Esophagus muscularis mucosa (tissue), 4 donors: ENCODE measurements around the gene QARS1. TPM values are rescaled to one million over a fixed set of nuclear protein-coding genes. Genes with fewer than 3 reads are reported as not detected.

ENCODE experiments used
- DNase-seq: peaks from one replicate; pipeline ENCODE4 v3.0.0-alpha.2; 2017; ENCODE audit errors: extremely low spot score
- H3K27ac ChIP-seq, 4 donors: fragments of 200-600 bp; sonication (generic); replicated peaks in 1 of 4; 1 replicate in 3 of 4; 2 replicates in 1 of 4; pipeline ENCODE4 v1.5.1; 2016 to 2019; ENCODE audit warnings: mild to moderate bottlenecking in 1 of 4
- H3K27me3 ChIP-seq, 4 donors: fragments of 200-600 bp; sonication (generic); one replicate each; pipeline versions ENCODE4 v1.5.1 to v1.6.0; 2016 to 2019
- H3K36me3 ChIP-seq, 4 donors: fragments of 200-600 bp; sonication (generic); one replicate each; pipeline ENCODE4 v1.5.1; 2016 to 2019
- H3K4me1 ChIP-seq, 4 donors: fragments of 200-600 bp; sonication (generic); one replicate each; pipeline ENCODE4 v1.5.1; 2016 to 2019
- H3K4me3 ChIP-seq, 4 donors: fragments of 200-600 bp; sonication (generic); 1 replicate in 2 of 4; 2 replicates in 2 of 4; pipeline ENCODE4 v1.5.1; 2016 to 2019; ENCODE audit warnings: mild to moderate bottlenecking in 4 of 4, moderate library complexity in 1 of 4
- H3K9me3 ChIP-seq, 4 donors: fragments of 200-600 bp; sonication (generic); 1 replicate in 3 of 4; 2 replicates in 1 of 4; pipeline ENCODE4 v1.5.1; 2016 to 2019
- EP300 ChIP-seq: sonication (generic); formaldehyde crosslinking; IDR thresholded peaks from one replicate; pipeline ENCODE4 v1.6.1; 2017; ENCODE audit warnings: antibody characterized with exemption
- POLR2A ChIP-seq: fragments of 450-650 bp; IDR thresholded peaks from one replicate; pipeline ENCODE4 v1.6.1; 2017; ENCODE audit warnings: antibody characterized with exemption, moderate library complexity, mild to moderate bottlenecking, low read depth
- POLR2AphosphoS5 ChIP-seq, 2 donors: sonication (generic); formaldehyde crosslinking; IDR thresholded peaks; one replicate each; pipeline ENCODE4 v1.6.1; 2017; ENCODE audit warnings: antibody characterized with exemption in 2 of 2
- WGBS: methylation state at CpG from one replicate; pipeline ENCODE4 v1.1.5; 2018; 5-methylcytosine and 5-hydroxymethylcytosine counted together
- intact Hi-C: fragments of 100-400 bp; cut with DNase I; formaldehyde crosslinking; loops from one replicate; pipeline ENCODE4 v1.15.1; 2023
- total RNA-seq, 4 donors: library from RNA; depleted of rRNA; stranded (reverse); fragments of >200 nt; gene quantifications; one replicate each; pipeline versions ENCODE4 v1.1.0 to v1.2.1, GENCODE V29; 2016
- TF ChIP-seq, protein P1 (sequence below), 3 experiments: fragments of 200-600 bp in 2 of 3; fragments of 450-650 bp in 1 of 3; sonication (generic) in 2 of 3; IDR thresholded peaks; one replicate each; pipeline ENCODE4 v1.5.1; 2017 to 2019; ENCODE audit warnings: antibody characterized with exemption in 3 of 3, mild to moderate bottlenecking in 2 of 3, moderate library complexity in 1 of 3

The QARS1 gene
- total RNA-seq, 4 donors from 2014 or later: 151 to 229 (median 197) TPM

DNA sequence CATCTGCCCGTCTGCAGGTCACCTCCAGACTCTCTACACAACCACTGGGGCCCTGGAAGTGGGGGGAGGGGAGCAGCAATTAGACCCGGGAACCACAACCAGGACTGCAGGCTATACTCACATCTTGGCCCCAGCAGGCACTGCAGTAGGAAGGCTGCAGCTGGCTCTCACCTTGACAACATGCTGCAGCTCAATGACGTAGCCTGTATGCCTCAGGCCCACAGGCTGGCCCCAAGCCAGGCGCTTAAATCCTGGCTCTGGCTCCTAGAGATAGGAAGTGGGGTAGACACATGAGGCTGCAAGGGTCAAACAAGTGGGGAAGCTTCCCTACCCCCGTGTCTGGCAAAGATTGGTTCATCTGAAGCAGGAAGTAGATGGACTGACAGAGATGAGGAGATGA, 6.1 kb downstream of the QARS1 start:
- no peak overlapping the region for H3K4me3 ChIP-seq
- intact Hi-C loops: loop anchor here (5.0 to 10.0 kb wide), 2 partner anchors 34 to 94 kb away; partner anchors contain the start of genes LAMB2 and WDR6
- TF ChIP-seq, protein P1, sequence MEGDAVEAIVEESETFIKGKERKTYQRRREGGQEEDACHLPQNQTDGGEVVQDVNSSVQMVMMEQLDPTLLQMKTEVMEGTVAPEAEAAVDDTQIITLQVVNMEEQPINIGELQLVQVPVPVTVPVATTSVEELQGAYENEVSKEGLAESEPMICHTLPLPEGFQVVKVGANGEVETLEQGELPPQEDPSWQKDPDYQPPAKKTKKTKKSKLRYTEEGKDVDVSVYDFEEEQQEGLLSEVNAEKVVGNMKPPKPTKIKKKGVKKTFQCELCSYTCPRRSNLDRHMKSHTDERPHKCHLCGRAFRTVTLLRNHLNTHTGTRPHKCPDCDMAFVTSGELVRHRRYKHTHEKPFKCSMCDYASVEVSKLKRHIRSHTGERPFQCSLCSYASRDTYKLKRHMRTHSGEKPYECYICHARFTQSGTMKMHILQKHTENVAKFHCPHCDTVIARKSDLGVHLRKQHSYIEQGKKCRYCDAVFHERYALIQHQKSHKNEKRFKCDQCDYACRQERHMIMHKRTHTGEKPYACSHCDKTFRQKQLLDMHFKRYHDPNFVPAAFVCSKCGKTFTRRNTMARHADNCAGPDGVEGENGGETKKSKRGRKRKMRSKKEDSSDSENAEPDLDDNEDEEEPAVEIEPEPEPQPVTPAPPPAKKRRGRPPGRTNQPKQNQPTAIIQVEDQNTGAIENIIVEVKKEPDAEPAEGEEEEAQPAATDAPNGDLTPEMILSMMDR (IDR thresholded peaks at IDR 0.05): no peak
- TF ChIP-seq POLR2AphosphoS5 (IDR thresholded peaks at IDR 0.05) (no peak), EP300 (no peak), POLR2A (no peak)
- 30% methylated on average over 3 of the region's 5 CpGs for WGBS
- H3K27ac ChIP-seq: no peak overlapping the region
- H3K27me3 ChIP-seq: no peaks in the 10 kb centered on the region
- peaks cover 11 to 20% (median 18%) of the 10 kb centered on the region in 4 donors for H3K4me1 ChIP-seq
- no peaks in the 10 kb centered on the region for H3K9me3 ChIP-seq
- peaks cover 49 to 74% (median 68%) of the 10 kb centered on the region in 4 donors for H3K36me3 ChIP-seq
- DNase-seq: no peak

DNA sequence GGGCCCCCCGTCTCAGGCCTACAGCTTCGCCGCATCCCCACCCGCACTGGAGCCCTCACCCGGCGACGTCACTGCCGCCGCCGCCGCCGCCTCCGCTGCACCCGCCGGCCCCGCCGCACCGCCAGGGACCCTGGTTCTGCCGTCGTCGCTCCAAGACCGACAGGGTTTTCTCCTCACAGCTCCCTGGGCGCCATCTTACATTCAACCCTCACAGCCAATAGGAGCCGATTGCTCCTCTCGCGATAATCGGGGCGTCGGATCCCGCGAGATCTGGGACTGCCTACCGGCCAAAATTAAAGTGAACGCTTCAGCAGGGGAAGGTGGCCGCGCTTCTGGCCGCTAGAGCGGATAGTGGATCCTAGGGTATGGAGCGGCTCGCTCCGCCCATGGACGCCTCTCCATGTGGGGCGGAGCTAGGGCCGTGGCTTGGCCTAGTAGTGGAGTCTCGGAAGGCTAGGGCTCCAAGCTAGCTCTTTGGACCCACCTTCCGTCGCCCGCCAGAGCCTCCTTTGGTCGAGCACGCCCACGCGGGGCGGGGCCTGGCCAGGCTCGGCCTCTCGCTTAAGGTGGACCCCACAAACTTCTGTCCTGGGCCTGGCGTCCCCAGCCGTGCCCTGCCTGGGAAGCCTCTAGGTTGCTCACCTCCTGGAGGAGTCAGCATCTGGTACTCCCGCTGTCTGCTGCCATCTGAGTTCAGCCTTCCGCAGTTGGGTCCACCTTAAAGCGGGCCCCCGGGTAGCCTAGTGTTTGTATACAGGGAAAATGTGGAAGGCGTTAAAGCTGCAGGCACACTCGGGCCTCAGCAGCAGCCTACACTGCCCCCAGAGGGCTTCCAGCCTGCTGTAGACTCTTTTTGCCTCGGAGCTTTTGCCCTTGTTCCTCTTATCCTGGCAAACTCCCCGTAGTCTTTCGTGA, 10.4 kb downstream of the QARS1 start, which contains the start of gene QRICH1:
Gene QRICH1, minus strand, starts transcription at position 219 of the 915 bp plus-strand sequence. CDS start 17,054 bp downstream, outside the sequence.
- Histone ChIP-seq H3K4me3 (peak within 1 kb of the TSS; percentile 78 to 100 (median 96)), H3K4me1 (peaks cover 44 to 52% (median 50%) of the 10 kb centered on the region in 4 donors), H3K27me3 (no peaks in the 10 kb centered on the region), H3K27ac (peak within 1 kb of the TSS; percentile 93 to 98 (median 97)), H3K9me3 (no peaks in the 10 kb centered on the region), H3K36me3 (peaks cover 17 to 38% (median 30%) of the 10 kb centered on the region in 4 donors)
- 0% methylated on average over 20 of the region's 65 CpGs for WGBS
- peak; percentile 99 for DNase-seq
- TF ChIP-seq POLR2AphosphoS5 (IDR thresholded peaks at IDR 0.05): peak; percentile 72 to 88
- TF ChIP-seq, protein P1 (IDR thresholded peaks at IDR 0.05): peak; percentile 41 to 59 (median 49)
- TF ChIP-seq POLR2A: peak; percentile 61
- TF ChIP-seq EP300: no peak
- intact Hi-C loops: loop anchor here (5.0 to 10.0 kb wide), 2 partner anchors 62 to 89 kb away; partner anchors contain the start of gene WDR6

GRCh38 chr3:49092938-49093852, 11.4 kb downstream of the QARS1 start:
- Histone ChIP-seq H3K27me3 (no peaks in the 10 kb centered on the region), H3K9me3 (no peaks in the 10 kb centered on the region), H3K36me3 (peaks cover 8 to 29% (median 21%) of the 10 kb centered on the region in 4 donors), H3K27ac (peak overlapping the region; percentile 93 to 98 (median 97)), H3K4me3 (peak overlapping the region; percentile 78 to 100 (median 96)), H3K4me1 (peaks cover 50 to 60% (median 59%) of the 10 kb centered on the region in 4 donors)
- intact Hi-C loops: loop anchor here (5.0 to 10.0 kb wide), 2 partner anchors 61 to 88 kb away; partner anchors contain the start of gene WDR6
- peak; percentile 93 for DNase-seq
- 1% methylated on average over 33 of the region's 86 CpGs for WGBS
- TF ChIP-seq EP300 (no peak), POLR2AphosphoS5 (IDR thresholded peaks at IDR 0.05) (peak; percentile 4 to 12), POLR2A (no peak)
- TF ChIP-seq, protein P1 (IDR thresholded peaks at IDR 0.05): no peak

DNA sequence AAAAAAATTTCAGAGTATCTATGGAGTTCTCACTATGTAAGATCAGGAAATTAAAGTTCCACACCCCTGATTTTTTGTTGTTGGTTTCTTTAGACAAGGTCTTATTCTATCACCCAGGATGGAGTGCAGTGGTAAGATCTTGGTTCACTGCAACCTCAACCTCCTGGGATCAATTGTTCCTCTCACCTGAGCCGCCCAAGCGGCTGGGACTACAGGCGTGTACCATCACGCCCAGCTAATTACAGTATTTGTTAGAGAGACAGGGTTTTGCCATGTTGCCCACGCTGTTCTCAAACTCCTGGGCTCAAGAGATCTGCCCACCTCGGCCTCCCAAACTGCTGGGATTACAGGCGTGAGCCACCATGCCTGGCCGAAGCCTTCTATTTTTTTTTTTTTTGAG, 23.1 kb downstream of the QARS1 start:
- 94% methylated on average over 8 of the region's 8 CpGs for WGBS
- no peak for DNase-seq
- Histone ChIP-seq H3K4me3 (no peak overlapping the region), H3K9me3 (no peaks in the 10 kb centered on the region), H3K27ac (no peak overlapping the region), H3K36me3 (peaks cover 4 to 29% (median 23%) of the 10 kb centered on the region in 4 donors), H3K4me1 (peaks cover 0 to 20% (median 17%) of the 10 kb centered on the region in 4 donors), H3K27me3 (no peaks in the 10 kb centered on the region)
- TF ChIP-seq POLR2AphosphoS5 (IDR thresholded peaks at IDR 0.05): no peak
- TF ChIP-seq POLR2A: no peak
- no peak for TF ChIP-seq EP300
- TF ChIP-seq, protein P1 (IDR thresholded peaks at IDR 0.05): no peak
- intact Hi-C loops: no loop called here
